Astrocyte (in vitro differentiated cells and primary cell): ENCODE measurements around the gene FER. TPM values are rescaled to one million over a fixed set of nuclear protein-coding genes. Genes with fewer than 3 reads are reported as not detected.

Source experiments
- DNase-seq: peaks from one replicate; pipeline ENCODE4 v3.0.0-alpha.2; 2010; ENCODE audit warnings: low read depth
- FAIRE-seq: peaks from 2 replicates; lab custom pipeline; 2011; peaks lifted over from hg19 to GRCh38; lab: Jason Lieb, UNC
- H2AFZ ChIP-seq: 2 replicates; pipeline ENCODE4 v1.6.0; 2012; ENCODE audit warnings: low read depth, low read length, inconsistent platforms
- H3K27ac ChIP-seq: 2 replicates; pipeline ENCODE4 v1.5.1; 2011; ENCODE audit warnings: low read depth, low read length, inconsistent platforms
- H3K27me3 ChIP-seq: 2 replicates; pipeline ENCODE4 v1.6.0; 2011; ENCODE audit warnings: low read length, inconsistent platforms; ENCODE audit not compliant: insufficient read depth
- H3K36me3 ChIP-seq: 2 replicates; pipeline ENCODE4 v1.5.1; 2011; ENCODE audit warnings: low read length, inconsistent platforms; ENCODE audit not compliant: insufficient read depth
- H3K4me1 ChIP-seq: 2 replicates; pipeline ENCODE4 v1.5.1; 2011; ENCODE audit warnings: low read length, inconsistent platforms; ENCODE audit not compliant: insufficient read depth
- H3K4me2 ChIP-seq: 2 replicates; pipeline ENCODE4 v1.6.0; 2012; ENCODE audit warnings: low read length, inconsistent platforms
- H3K4me3 ChIP-seq: 2 replicates; pipeline ENCODE4 v1.5.1; 2011; ENCODE audit warnings: low read depth, mild to moderate bottlenecking, low read length, inconsistent platforms; ENCODE audit not compliant: insufficient read depth
- H3K79me2 ChIP-seq: 2 replicates; pipeline ENCODE4 v1.6.0; 2012; ENCODE audit warnings: mild to moderate bottlenecking, low read length, inconsistent platforms; ENCODE audit not compliant: insufficient read depth
- H3K9ac ChIP-seq: 2 replicates; pipeline ENCODE4 v1.6.0; 2012; ENCODE audit warnings: mild to moderate bottlenecking, low read length, inconsistent platforms
- H3K9me3 ChIP-seq: 2 replicates; pipeline ENCODE4 v1.5.1; 2012; ENCODE audit warnings: low read depth, mild to moderate bottlenecking, low read length, inconsistent platforms; ENCODE audit not compliant: insufficient read depth
- H4K20me1 ChIP-seq: 2 replicates; pipeline ENCODE4 v1.6.0; 2012; ENCODE audit warnings: low read length, inconsistent platforms; ENCODE audit not compliant: insufficient read depth
- H3K27ac Mint-ChIP-seq: one replicate; pipeline ENCODE4 v1.8.0; 2021; ENCODE audit warnings: mild to moderate bottlenecking, mixed read lengths; ENCODE audit not compliant: unreplicated experiment
- H3K27me3 Mint-ChIP-seq: one replicate; pipeline ENCODE4 v1.8.0; 2021; ENCODE audit warnings: low read depth, mixed read lengths; ENCODE audit not compliant: unreplicated experiment
- H3K36me3 Mint-ChIP-seq: one replicate; pipeline ENCODE4 v1.8.0; 2021; ENCODE audit warnings: low read depth, mixed read lengths; ENCODE audit not compliant: unreplicated experiment
- H3K4me1 Mint-ChIP-seq: one replicate; pipeline ENCODE4 v1.8.0; 2021; ENCODE audit warnings: low read depth, mixed read lengths; ENCODE audit not compliant: unreplicated experiment
- H3K4me3 Mint-ChIP-seq: one replicate; pipeline ENCODE4 v1.8.0; 2021; ENCODE audit warnings: mild to moderate bottlenecking, moderate library complexity, mixed read lengths; ENCODE audit not compliant: unreplicated experiment
- H3K9me3 Mint-ChIP-seq: one replicate; pipeline ENCODE4 v1.8.0; 2021; ENCODE audit warnings: mild to moderate bottlenecking, mixed read lengths; ENCODE audit not compliant: unreplicated experiment
- CTCF ChIP-seq: IDR thresholded peaks from 2 replicates; pipeline ENCODE4 v1.5.1; 2011; ENCODE audit warnings: low read depth, mild to moderate bottlenecking, inconsistent platforms, low read length, moderate library complexity; ENCODE audit not compliant: insufficient read depth
- EZH2 ChIP-seq: IDR thresholded peaks from 2 replicates; pipeline ENCODE4 v1.6.1; 2012; ENCODE audit warnings: mild to moderate bottlenecking, low read length, inconsistent platforms; ENCODE audit not compliant: insufficient read depth
- total RNA-seq: library from RNA; stranded (reverse); gene quantifications from 2 replicates; pipeline ENCODE4 v1.2.1, GENCODE V29; 2021

FER gene
- total RNA-seq, 1 donor from 2014 or later: 21.6 TPM

DNA sequence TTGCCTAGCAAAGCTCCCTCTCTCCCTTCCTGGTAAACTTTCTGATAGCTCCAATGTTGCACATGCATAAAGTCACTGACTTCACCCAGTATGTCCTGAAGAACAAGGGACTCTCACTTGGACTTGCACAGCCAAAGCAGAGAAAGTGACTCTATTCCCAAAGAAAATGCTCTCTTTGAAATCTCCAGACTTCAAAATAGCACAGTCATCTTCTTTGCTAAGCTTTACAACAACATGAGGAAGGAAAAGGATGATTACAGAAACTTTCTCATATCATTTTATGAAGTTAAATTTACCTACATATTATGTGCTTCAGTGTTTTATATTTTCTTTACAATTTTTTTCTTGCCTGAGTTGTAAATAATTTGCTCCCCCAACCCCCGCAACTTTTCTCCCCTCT lies 397.4 kb downstream of the FER start:
- Histone ChIP-seq H3K9ac (no peak overlapping the region), H4K20me1 (no peaks in the 10 kb centered on the region), H2AFZ (no peak overlapping the region), H3K27ac (no peak overlapping the region), H3K4me2 (no peak overlapping the region), H3K9me3 (no peaks in the 10 kb centered on the region), H3K4me3 (no peak overlapping the region), H3K79me2 (no peaks in the 10 kb centered on the region), H3K4me1 (no peaks in the 10 kb centered on the region), H3K36me3 (no peaks in the 10 kb centered on the region), H3K27me3 (no peaks in the 10 kb centered on the region)
- Mint-ChIP-seq H3K27me3 (no peaks in the 10 kb centered on the region), H3K4me3 (no peak overlapping the region), H3K36me3 (no peaks in the 10 kb centered on the region), H3K4me1 (no peaks in the 10 kb centered on the region), H3K9me3 (no peaks in the 10 kb centered on the region), H3K27ac (no peak overlapping the region)
- DNase-seq (no peak), FAIRE-seq (no peak)
- no peak for TF ChIP-seq EZH2
- no peak for TF ChIP-seq CTCF

DNA sequence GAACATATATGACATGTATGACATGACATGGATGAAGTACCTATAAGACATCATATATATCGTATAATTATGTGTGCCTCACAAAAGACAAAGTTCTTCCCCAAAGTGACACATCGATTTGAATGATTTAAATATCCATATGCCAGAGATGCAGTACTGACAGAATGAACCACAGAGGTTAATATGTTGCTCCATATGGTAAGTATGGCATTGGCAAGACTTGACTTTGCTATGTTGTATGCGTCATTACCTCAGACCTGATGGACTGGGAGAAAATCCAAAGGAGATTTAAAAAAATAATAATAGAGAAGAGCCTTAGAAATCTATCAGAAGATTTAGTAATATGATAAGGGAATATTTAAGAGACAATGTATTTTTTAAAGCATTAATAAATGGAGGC lies 398.9 kb downstream of the FER start:
- H3K4me1 ChIP-seq: no peaks in the 10 kb centered on the region
- no peaks in the 10 kb centered on the region for H3K36me3 ChIP-seq
- no peak for FAIRE-seq
- Mint-ChIP-seq H3K4me3 (no peak overlapping the region), H3K27me3 (no peaks in the 10 kb centered on the region), H3K36me3 (no peaks in the 10 kb centered on the region), H3K9me3 (no peaks in the 10 kb centered on the region), H3K4me1 (no peaks in the 10 kb centered on the region), H3K27ac (no peak overlapping the region)
- H3K9ac ChIP-seq: no peak overlapping the region
- H2AFZ ChIP-seq: no peak overlapping the region
- H3K79me2 ChIP-seq: no peaks in the 10 kb centered on the region
- no peaks in the 10 kb centered on the region for H4K20me1 ChIP-seq
- no peaks in the 10 kb centered on the region for H3K9me3 ChIP-seq
- no peak overlapping the region for H3K27ac ChIP-seq
- no peak overlapping the region for H3K4me2 ChIP-seq
- no peak for DNase-seq
- H3K4me3 ChIP-seq: no peak overlapping the region
- no peak for TF ChIP-seq CTCF
- TF ChIP-seq EZH2: no peak
- H3K27me3 ChIP-seq: no peaks in the 10 kb centered on the region

DNA sequence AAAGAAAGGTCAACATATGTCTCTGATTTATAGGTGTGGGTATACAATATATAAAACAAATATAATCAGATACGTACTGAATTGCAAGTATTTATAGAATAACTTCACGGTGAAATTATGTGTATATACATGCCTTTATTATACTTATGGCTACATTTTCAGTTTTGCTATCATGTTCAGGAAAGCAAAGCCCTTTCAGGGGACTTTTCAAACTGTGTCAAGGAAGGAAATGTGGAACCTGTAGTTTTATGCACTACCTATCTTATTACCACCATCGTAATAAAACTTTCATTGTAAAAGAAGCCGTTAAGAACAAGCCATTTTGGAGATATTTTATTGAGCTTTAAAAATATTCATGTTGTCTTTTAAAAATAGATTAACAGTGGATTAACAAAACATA lies 404.9 kb downstream of the FER start:
- Histone ChIP-seq H2AFZ (no peak overlapping the region), H3K27me3 (no peaks in the 10 kb centered on the region), H3K4me1 (no peaks in the 10 kb centered on the region), H3K79me2 (no peaks in the 10 kb centered on the region), H3K9me3 (no peaks in the 10 kb centered on the region), H4K20me1 (no peaks in the 10 kb centered on the region), H3K4me2 (no peak overlapping the region), H3K36me3 (no peaks in the 10 kb centered on the region), H3K9ac (no peak overlapping the region), H3K4me3 (no peak overlapping the region), H3K27ac (no peak overlapping the region)
- Mint-ChIP-seq H3K27ac (no peak overlapping the region), H3K36me3 (no peaks in the 10 kb centered on the region), H3K9me3 (no peaks in the 10 kb centered on the region), H3K27me3 (no peaks in the 10 kb centered on the region), H3K4me3 (no peak overlapping the region), H3K4me1 (no peaks in the 10 kb centered on the region)
- DNase-seq: no peak
- no peak for TF ChIP-seq EZH2
- no peak for FAIRE-seq
